Stomach (tissue), 9 donors: ENCODE data around the gene AGBL4. TPM values are rescaled to one million over a fixed set of nuclear protein-coding genes. Genes with fewer than 3 reads are reported as not detected.
A peak's percentile ranks its signal among the peaks of the same experiment; 100 is the strongest.

Source experiments
- DNase-seq, 2 donors: peaks; one replicate each; pipeline versions ENCODE4 v3.0.0 to v3.0.0-alpha.2; 2013 to 2019
- H3K27ac ChIP-seq, 5 donors: fragments of 200-600 bp in 4 of 5; sonication (generic) in 4 of 5; one replicate each; pipeline ENCODE4 v1.5.1; 2013 to 2019; ENCODE audit warnings: mild to moderate bottlenecking in 1 of 5, moderate library complexity in 1 of 5
- H3K27me3 ChIP-seq, 3 donors: fragments of 200-600 bp; sonication (generic); one replicate each; pipeline ENCODE4 v1.5.1; 2017 to 2019; ENCODE audit warnings: mixed run types in 1 of 3
- H3K36me3 ChIP-seq, 4 donors: fragments of 200-600 bp; sonication (generic); 1 replicate in 3 of 4; 2 replicates in 1 of 4; pipeline ENCODE4 v1.5.1; 2016 to 2019
- H3K4me1 ChIP-seq, 4 donors: fragments of 200-600 bp; sonication (generic); one replicate each; pipeline ENCODE4 v1.5.1; 2016 to 2019
- H3K4me3 ChIP-seq, 4 donors: fragments of 200-600 bp; sonication (generic) in 3 of 4; one replicate each; pipeline ENCODE4 v1.5.1; 2016 to 2019; ENCODE audit warnings: mild to moderate bottlenecking in 1 of 4
- H3K9me3 ChIP-seq, 4 donors: fragments of 200-600 bp; sonication (generic); one replicate each; pipeline ENCODE4 v1.5.1; 2016 to 2019
- EP300 ChIP-seq: sonication (generic); formaldehyde crosslinking; IDR thresholded peaks from one replicate; pipeline ENCODE4 v1.6.1; 2017; ENCODE audit warnings: antibody characterized with exemption
- POLR2A ChIP-seq, 4 donors: fragments of 450-650 bp; IDR thresholded peaks; one replicate each; pipeline ENCODE4 v1.6.1; 2016; ENCODE audit warnings: antibody characterized with exemption in 4 of 4, control low read depth in 2 of 4, mild to moderate bottlenecking in 1 of 4, moderate library complexity in 1 of 4
- POLR2AphosphoS5 ChIP-seq, 3 donors: sonication (generic); formaldehyde crosslinking; IDR thresholded peaks; one replicate each; pipeline ENCODE4 v1.6.1; 2016; ENCODE audit warnings: antibody characterized with exemption in 3 of 3
- WGBS, 5 donors: extraction: QIAGEN DNeasy Blood & Tissue Kit in 3 of 5; methylation state at CpG; one replicate each; pipeline versions ENCODE4 v1.1.5 to v1.1.7; 2013 to 2018; 5-methylcytosine and 5-hydroxymethylcytosine counted together
- intact Hi-C: fragments of 100-400 bp; cut with DNase I; formaldehyde crosslinking; loops from one replicate; pipeline ENCODE4 v1.15.1; 2023; ENCODE audit warnings: low total_unique reads
- polyA plus RNA-seq, 3 donors: library from polyadenylated mRNA; stranded (reverse); fragments of 200-250 nt; gene quantifications; one replicate each; pipeline ENCODE4 v1.2.3, GENCODE V29; 2013
- total RNA-seq, 5 donors: library from RNA; depleted of rRNA; stranded (reverse); fragments of >200 nt; gene quantifications; one replicate each; pipeline versions ENCODE4 v1.1.0 to v1.2.3, GENCODE V29; 2014 to 2016
- TF ChIP-seq, protein P1 (sequence below), 7 experiments: fragments of 450-650 bp in 4 of 7; fragments of 200-600 bp in 3 of 7; sonication (generic) in 3 of 7; IDR thresholded peaks; one replicate each; pipeline ENCODE4 v1.5.1; 2016 to 2019; ENCODE audit warnings: antibody characterized with exemption in 7 of 7, control low read depth in 2 of 7, mild to moderate bottlenecking in 1 of 7
- donor health status: healthy with polysubstance abuse.
- donor health status: Bipolar disorder and iron deficiency.
- donor health status: healthy.

AGBL4 gene
- total and polyA plus RNA-seq, 8 donors = 0.92 TPM; not detected in 7

DNA sequence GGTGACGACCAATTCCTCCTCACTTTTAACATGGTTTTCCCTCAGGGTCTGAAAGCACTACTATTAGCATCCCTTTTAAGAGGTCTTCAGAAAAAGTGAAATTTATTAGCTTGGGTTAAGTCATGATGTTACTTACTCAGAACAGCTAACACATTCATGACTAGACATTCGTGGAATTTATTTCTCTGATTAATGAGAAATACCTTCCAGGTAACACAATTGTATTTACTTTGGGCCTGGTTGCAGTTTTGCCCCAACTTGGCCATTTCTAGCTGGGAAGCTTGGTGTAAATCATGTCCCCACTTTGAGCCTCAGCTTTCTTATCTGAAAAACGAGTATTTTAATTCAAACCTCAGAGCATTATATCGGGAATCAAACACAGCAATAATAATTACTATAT is 1432.6 kb downstream of the AGBL4 start:
- Histone ChIP-seq H3K4me1 (no peaks in the 10 kb centered on the region), H3K9me3 (no peaks in the 10 kb centered on the region), H3K4me3 (no peak overlapping the region), H3K36me3 (no peaks in the 10 kb centered on the region), H3K27ac (no peak overlapping the region), H3K27me3 (no peaks in the 10 kb centered on the region)
- TF ChIP-seq EP300 = no peak
- no peak for TF ChIP-seq POLR2A (IDR thresholded peaks at IDR 0.05)
- intact Hi-C loops = no loop called here
- no peak for DNase-seq
- 77 to 83% (median 79%) methylated on average over 4 of the region's 4 CpGs for WGBS, 5 donors

DNA sequence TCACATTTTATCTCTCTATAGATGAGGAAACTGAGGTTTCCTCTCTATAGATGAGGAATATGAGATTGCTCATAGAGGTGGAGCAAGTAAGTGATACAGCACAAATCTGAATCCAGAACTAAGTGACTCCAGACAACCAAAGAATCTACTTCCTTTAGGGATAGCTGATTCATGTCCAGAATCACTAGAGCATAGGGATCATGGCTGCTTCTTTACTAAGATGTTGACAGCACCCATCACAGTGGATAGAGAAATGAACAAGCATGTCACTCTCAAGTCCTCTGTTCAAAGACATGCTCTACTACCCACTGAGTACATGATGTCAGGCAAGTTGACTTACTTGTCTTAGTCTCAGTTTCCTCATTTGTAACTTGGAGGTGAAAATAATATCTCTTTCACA is 1435.7 kb downstream of the AGBL4 start:
- no peaks in the 10 kb centered on the region for H3K27me3 ChIP-seq
- no peaks in the 10 kb centered on the region for H3K9me3 ChIP-seq
- no peak overlapping the region for H3K27ac ChIP-seq
- H3K36me3 ChIP-seq = no peaks in the 10 kb centered on the region
- no peak for DNase-seq
- no peak overlapping the region for H3K4me3 ChIP-seq
- no peak for TF ChIP-seq EP300
- TF ChIP-seq POLR2AphosphoS5 (IDR thresholded peaks at IDR 0.05) = no peak
- TF ChIP-seq, protein P1, sequence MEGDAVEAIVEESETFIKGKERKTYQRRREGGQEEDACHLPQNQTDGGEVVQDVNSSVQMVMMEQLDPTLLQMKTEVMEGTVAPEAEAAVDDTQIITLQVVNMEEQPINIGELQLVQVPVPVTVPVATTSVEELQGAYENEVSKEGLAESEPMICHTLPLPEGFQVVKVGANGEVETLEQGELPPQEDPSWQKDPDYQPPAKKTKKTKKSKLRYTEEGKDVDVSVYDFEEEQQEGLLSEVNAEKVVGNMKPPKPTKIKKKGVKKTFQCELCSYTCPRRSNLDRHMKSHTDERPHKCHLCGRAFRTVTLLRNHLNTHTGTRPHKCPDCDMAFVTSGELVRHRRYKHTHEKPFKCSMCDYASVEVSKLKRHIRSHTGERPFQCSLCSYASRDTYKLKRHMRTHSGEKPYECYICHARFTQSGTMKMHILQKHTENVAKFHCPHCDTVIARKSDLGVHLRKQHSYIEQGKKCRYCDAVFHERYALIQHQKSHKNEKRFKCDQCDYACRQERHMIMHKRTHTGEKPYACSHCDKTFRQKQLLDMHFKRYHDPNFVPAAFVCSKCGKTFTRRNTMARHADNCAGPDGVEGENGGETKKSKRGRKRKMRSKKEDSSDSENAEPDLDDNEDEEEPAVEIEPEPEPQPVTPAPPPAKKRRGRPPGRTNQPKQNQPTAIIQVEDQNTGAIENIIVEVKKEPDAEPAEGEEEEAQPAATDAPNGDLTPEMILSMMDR (IDR thresholded peaks at IDR 0.05) = no peak
- no peak for TF ChIP-seq POLR2A (IDR thresholded peaks at IDR 0.05)
- H3K4me1 ChIP-seq = no peaks in the 10 kb centered on the region
- intact Hi-C loops = no loop called here

DNA sequence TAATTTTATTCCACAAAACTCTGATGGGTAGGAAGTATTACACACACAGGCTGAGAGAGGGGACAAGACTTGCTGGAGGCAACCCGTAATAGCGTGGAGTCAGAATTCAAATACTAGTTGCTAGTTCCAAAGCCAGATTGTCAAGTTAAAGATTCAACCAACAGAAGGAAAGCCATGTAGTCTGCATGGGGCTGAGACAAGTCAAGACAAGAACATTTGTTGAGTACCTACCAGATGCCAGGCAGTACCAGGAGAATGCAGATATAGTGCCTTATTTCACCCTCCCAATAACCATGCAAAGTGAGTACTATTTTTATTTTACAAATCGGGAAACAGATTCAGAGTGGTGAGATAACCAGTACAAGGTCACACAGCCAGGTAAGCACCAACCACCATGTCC is 1441.3 kb downstream of the AGBL4 start:
- intact Hi-C loops = no loop called here
- H3K27ac ChIP-seq = no peak overlapping the region
- H3K27me3 ChIP-seq = no peaks in the 10 kb centered on the region
- no peak for DNase-seq
- no peak overlapping the region for H3K4me3 ChIP-seq
- H3K9me3 ChIP-seq = no peaks in the 10 kb centered on the region
- TF ChIP-seq, protein P1 (IDR thresholded peaks at IDR 0.05) = no peak
- TF ChIP-seq POLR2A (IDR thresholded peaks at IDR 0.05) (no peak), POLR2AphosphoS5 (IDR thresholded peaks at IDR 0.05) (no peak), EP300 (no peak)
- peaks cover 0 to 10% (median 0%) of the 10 kb centered on the region in 4 donors for H3K4me1 ChIP-seq
- H3K36me3 ChIP-seq = no peaks in the 10 kb centered on the region
- 80 to 91% (median 88%) methylated on average over 3 of the region's 3 CpGs for WGBS, 5 donors

DNA sequence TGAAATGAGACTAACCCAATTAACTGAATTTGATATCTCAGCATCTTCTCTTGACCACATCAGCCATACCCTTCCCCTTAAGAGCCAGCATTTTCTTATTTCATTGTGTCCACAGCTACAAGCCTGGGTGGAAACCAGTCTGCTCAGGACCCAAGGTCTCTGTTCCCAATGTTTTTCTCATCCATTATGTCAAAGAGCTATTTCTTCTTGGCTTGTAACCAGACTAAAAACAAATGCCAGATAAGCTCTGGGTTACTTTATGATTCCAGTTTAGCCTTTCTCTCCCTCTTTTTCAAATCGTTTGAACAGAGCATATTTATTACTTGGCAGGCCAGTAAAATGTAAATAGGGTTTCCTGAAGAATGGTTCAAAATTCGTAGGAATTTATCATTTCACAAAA is 1442.5 kb downstream of the AGBL4 start:
- Histone ChIP-seq H3K27ac (no peak overlapping the region), H3K36me3 (no peaks in the 10 kb centered on the region), H3K4me3 (no peak overlapping the region), H3K9me3 (no peaks in the 10 kb centered on the region), H3K4me1 (peaks cover 0 to 10% (median 0%) of the 10 kb centered on the region in 4 donors), H3K27me3 (no peaks in the 10 kb centered on the region)
- intact Hi-C loops = no loop called here
- 5 to 11% (median 9%) methylated on average over 2 of the region's 2 CpGs for WGBS, 5 donors
- TF ChIP-seq EP300 (no peak), POLR2AphosphoS5 (IDR thresholded peaks at IDR 0.05) (no peak), POLR2A (IDR thresholded peaks at IDR 0.05) (no peak)
- TF ChIP-seq, protein P1 (IDR thresholded peaks at IDR 0.05) = no peak
- peak in 1 of 2 donors; percentile 34 for DNase-seq

DNA sequence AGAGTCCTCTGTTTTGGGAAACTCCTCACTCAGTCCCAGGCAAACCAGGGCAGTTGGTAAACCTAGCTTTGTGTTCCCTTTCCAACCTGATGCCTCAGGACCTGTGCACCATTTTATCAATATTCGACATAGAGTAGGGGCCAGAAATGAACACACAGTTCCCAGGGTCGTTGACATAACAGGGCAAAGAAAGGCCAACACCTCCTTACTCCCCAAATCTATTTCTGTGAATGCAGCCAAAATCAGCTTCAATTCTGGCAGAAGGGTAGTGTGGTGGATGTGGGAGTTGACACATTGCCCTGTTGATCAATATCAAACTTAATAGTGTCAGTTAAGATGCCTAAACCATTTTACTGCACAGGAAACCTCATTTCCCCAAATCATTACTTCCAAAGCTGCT is 1447.2 kb downstream of the AGBL4 start:
- H3K4me1 ChIP-seq = peaks cover 0 to 4% (median 0%) of the 10 kb centered on the region in 4 donors
- TF ChIP-seq POLR2AphosphoS5 (IDR thresholded peaks at IDR 0.05) (no peak), POLR2A (IDR thresholded peaks at IDR 0.05) (no peak), EP300 (no peak)
- TF ChIP-seq, protein P1 (IDR thresholded peaks at IDR 0.05) = no peak
- H3K27ac ChIP-seq = no peak overlapping the region
- DNase-seq = no peak
- 54 to 77% (median 61%) methylated on average over 2 of the region's 2 CpGs for WGBS, 5 donors
- H3K4me3 ChIP-seq = no peak overlapping the region
- H3K27me3 ChIP-seq = no peaks in the 10 kb centered on the region
- intact Hi-C loops = no loop called here
- H3K9me3 ChIP-seq = no peaks in the 10 kb centered on the region
- H3K36me3 ChIP-seq = no peaks in the 10 kb centered on the region
